Ishikawa (cell line): ENCODE measurements around the gene CRACR2B.

Experiments used
- CEBPB ChIP-seq: IDR thresholded peaks from 2 replicates; pipeline ENCODE4 v1.6.1; 2012
- CREB1 ChIP-seq: IDR thresholded peaks from 2 replicates; pipeline ENCODE4 v1.6.1; 2012; ENCODE audit warnings: low read depth
- EGR1 ChIP-seq: IDR thresholded peaks from 2 replicates; pipeline ENCODE4 v1.6.1; 2012
- EP300 ChIP-seq: IDR thresholded peaks from 2 replicates; pipeline ENCODE4 v1.6.1; 2012; ENCODE audit warnings: borderline replicate concordance
- FOXM1 ChIP-seq: IDR thresholded peaks from 2 replicates; pipeline ENCODE4 v1.6.1; 2012; ENCODE audit warnings: low read depth, borderline replicate concordance
- MAX ChIP-seq: IDR thresholded peaks from 2 replicates; pipeline ENCODE4 v1.6.1; 2012
- NFIC ChIP-seq: IDR thresholded peaks from 2 replicates; pipeline ENCODE4 v1.6.1; 2012
- RAD21 ChIP-seq: IDR thresholded peaks from 2 replicates; pipeline ENCODE4 v1.6.1; 2012; ENCODE audit warnings: low read depth
- REST ChIP-seq: IDR thresholded peaks from 2 replicates; pipeline ENCODE4 v1.6.1; 2012; ENCODE audit warnings: low read depth, mild to moderate bottlenecking
- TAF1 ChIP-seq: IDR thresholded peaks from 2 replicates; pipeline ENCODE4 v1.6.1; 2012; ENCODE audit warnings: low read depth, mild to moderate bottlenecking
- TCF12 ChIP-seq: IDR thresholded peaks from 2 replicates; pipeline ENCODE4 v1.6.1; 2012; ENCODE audit warnings: low read depth
- TEAD4 ChIP-seq: IDR thresholded peaks from 2 replicates; pipeline ENCODE4 v1.6.1; 2012
- USF1 ChIP-seq: IDR thresholded peaks from 2 replicates; pipeline ENCODE4 v1.6.1; 2012
- YY1 ChIP-seq: IDR thresholded peaks from 2 replicates; pipeline ENCODE4 v1.6.1; 2012; ENCODE audit warnings: low read depth
- ZBTB7A ChIP-seq: IDR thresholded peaks from 2 replicates; pipeline ENCODE4 v1.6.1; 2012; ENCODE audit warnings: low read depth

The CRACR2B gene

GRCh38 chr11:869399-870126 lies 41.8 kb downstream of the CRACR2B start:
- 0 out of 2 replicates have a peak, but pooled peaks have one; percentile 30 for TF ChIP-seq TCF12
- no peak for TF ChIP-seq TAF1

GRCh38 chr11:870127-870413 lies 42.4 kb downstream of the CRACR2B start:
- TF ChIP-seq CEBPB (no peak), TCF12 (0 out of 2 replicates have a peak, but pooled peaks have one; percentile 7)

GRCh38 chr11:870418-870817 lies 42.7 kb downstream of the CRACR2B start:
- TF ChIP-seq ZBTB7A (no peak), TAF1 (no peak), USF1 (no peak), NFIC (no peak)

GRCh38 chr11:871472-871871 lies 43.8 kb downstream of the CRACR2B start:
- TF ChIP-seq TEAD4 (no peak), NFIC (no peak)

- no peak for TF ChIP-seq MAX
- TF ChIP-seq TAF1, result no peak
- no peak for TF ChIP-seq CREB1
- TF ChIP-seq TEAD4, result no peak
- TF ChIP-seq TCF12, result no peak
- TF ChIP-seq FOXM1, result no peak
- TF ChIP-seq EP300, result no peak
- no peak for TF ChIP-seq REST
- TF ChIP-seq RAD21, result no peak
- no peak for TF ChIP-seq EGR1
- no peak for TF ChIP-seq CEBPB
Measured at GRCh38 chr11:872799-873198, 45.1 kb downstream of the CRACR2B start.

- TF ChIP-seq ZBTB7A (no peak), NFIC (no peak), EP300 (no peak), REST (no peak), FOXM1 (no peak), EGR1 (no peak), YY1 (no peak), TEAD4 (no peak), MAX (no peak), RAD21 (no peak), TAF1 (no peak)
Measured at GRCh38 chr11:873706-874105, 46.0 kb downstream of the CRACR2B start.

GRCh38 chr11:875203-875602 lies 47.5 kb downstream of the CRACR2B start:
- TF ChIP-seq CREB1 (no peak), EP300 (no peak), YY1 (no peak), USF1 (no peak), CEBPB (no peak)
